Inferior parietal cortex (tissue), 1 donor: ENCODE results near the gene KCNK7.
"Not testable (repeated sequence)": the region's sequence is repeated elsewhere in the genome, so short reads cannot be mapped to it uniquely, and the experiment has no call there.

Experiments used
- DNase-seq: peaks from one replicate; pipeline ENCODE4 v3.0.0-alpha.2; 2016; ENCODE audit errors: extremely low spot score

Gene KCNK7

GRCh38 chr11:65595543-65596281 is at the start of gene KCNK7:
Gene KCNK7, minus strand, starts transcription at chr11:65595800. Its CDS starts 28 bp downstream, at chr11:65595772.
- no peak for DNase-seq

DNA sequence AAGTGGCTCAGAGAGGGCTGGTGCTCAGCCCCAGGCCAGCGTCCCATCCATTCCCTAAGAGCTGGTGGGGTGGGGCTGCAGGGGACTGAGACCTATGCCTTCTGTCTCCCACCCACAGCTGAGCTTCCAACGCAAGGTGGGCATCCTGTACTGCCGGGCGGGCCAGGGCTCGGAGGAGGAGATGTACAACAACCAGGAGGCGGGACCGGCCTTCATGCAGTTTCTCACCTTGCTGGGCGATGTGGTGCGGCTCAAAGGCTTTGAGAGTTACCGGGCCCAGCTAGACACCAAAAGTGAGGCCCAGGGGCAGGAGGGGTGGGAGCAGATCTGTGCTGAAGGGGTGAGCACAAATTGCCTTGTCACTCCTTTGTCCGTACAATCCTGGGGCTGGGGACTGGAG is 49.2 kb upstream of the KCNK7 start:
- DNase-seq = no peak

GRCh38 chr11:65643971-65644370 is 48.4 kb upstream of the KCNK7 start:
- no peak for DNase-seq

DNA sequence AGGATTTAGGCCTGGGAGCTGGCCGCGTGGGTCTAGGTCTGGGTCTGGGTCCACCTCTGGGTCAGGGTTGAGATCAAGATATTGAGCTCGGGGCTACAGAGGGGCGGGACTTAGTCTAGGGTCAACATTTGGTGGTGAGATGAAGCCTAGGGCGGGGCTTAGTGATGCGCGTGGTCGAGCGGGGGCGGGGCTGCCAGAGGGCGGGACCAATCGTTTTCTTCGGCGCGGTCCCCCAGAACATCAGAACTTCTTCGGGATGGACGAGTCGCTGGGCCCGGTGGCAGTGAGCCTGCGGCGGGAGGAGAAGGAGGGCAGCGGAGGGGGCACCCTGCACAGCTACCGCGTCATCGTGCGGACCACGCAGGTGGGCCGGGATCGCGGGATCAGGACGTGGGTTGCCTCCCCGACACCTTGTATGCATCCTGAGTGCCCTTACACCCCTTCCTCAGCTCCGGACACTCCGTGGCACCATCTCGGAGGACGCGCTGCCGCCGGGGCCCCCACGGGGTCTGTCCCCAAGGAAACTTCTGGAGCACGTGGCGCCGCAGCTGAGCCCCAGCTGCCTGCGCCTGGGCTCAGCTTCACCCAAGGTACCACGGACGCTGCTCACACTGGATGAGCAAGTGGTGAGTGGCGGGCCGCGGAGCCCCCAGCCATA is 46.5 kb upstream of the KCNK7 start:
- no peak for DNase-seq

DNA sequence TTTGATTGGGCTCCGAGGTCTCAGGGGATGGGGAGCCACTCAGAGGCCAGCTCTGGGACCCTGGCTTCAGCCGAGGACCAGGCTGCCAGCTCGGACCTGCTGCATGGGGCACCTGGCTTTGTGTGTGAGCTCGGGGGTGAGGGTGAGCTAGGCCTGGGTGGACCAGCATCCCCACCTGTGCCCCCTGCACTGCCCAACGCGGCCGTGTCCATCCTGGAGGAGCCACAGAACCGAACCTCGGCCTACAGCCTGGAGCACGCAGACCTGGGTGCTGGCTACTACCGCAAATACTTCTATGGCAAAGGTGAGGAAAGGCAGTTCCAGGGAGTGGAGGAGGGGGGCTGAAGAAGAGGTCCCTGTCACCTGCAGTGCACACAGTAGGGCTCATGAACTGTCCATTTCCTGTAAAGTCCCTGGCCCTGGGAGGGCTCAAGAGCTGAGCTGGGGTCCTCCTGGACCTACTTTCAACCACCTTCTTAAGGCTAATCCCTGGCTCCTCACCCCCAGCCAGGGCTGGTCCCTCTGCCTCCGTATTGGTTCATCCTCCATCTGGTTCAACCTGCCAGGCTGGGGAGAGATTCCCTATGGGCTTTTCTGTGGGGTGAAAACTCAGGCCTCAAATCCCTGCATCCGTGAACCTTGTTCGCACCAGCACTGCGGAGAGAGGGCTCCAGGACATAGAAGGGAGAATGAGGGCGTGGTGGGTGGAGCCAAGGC is 45.9 kb upstream of the KCNK7 start:
- no peak for DNase-seq

DNA sequence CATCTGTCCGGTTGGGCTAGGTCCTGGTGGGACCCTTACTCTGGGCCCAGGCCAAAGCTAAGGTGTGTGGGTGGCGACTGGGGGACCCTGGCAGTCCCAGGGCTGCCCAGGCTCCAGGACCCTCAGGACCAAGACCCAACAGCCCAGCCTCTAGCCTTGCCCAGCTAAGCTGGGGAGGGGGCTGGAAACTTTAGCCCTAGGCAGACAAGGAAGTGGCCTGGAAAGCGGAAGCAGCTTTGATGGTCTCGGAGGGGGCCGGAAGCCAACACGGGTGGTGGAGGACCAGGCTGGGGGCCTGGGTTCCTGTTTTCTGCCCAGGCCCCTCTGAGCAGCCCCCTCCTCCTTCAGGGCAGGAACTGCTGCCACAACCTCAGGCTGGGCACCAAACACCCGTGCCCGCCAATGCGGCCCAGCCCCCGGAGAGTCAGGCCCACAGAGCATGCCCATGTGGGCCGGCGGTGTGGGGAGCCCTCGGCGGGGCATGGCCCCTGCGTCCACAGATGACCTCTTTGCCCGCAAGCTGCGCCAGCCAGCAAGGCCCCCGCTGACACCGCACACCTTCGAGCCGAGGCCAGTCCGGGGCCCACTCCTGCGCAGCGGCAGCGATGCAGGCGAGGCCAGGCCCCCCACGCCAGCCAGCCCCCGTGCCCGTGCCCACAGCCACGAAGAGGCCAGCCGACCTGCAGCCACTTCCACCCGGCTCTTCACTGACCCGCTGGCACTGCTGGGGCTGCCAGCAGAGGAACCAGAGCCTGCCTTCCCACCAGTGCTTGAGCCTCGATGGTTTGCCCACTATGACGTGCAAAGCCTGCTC is 45.1 kb upstream of the KCNK7 start:
- DNase-seq = no peak

- no peak for DNase-seq
These were observed 44.3 kb upstream of the KCNK7 start for GRCh38 chr11:65639623-65640482.

DNA sequence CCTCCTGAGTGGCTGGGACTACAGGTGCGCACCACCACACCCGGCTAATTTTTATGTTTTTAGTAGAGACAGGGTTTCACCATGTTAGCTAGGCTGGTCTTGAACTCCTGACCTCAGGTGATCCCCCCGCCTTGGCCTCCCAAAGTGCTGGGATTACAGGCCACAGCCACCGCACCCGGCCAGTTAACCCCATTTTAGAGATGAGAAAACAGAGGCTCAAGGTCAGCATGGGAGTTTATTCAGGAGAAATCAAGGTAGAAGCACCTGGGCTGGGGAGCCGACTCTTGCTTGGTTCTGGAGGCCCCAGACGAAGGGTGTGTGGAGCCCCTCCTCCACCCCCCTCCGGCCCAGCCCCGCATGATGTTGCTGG is 43.6 kb upstream of the KCNK7 start:
- DNase-seq = not testable (repeated sequence)

DNA sequence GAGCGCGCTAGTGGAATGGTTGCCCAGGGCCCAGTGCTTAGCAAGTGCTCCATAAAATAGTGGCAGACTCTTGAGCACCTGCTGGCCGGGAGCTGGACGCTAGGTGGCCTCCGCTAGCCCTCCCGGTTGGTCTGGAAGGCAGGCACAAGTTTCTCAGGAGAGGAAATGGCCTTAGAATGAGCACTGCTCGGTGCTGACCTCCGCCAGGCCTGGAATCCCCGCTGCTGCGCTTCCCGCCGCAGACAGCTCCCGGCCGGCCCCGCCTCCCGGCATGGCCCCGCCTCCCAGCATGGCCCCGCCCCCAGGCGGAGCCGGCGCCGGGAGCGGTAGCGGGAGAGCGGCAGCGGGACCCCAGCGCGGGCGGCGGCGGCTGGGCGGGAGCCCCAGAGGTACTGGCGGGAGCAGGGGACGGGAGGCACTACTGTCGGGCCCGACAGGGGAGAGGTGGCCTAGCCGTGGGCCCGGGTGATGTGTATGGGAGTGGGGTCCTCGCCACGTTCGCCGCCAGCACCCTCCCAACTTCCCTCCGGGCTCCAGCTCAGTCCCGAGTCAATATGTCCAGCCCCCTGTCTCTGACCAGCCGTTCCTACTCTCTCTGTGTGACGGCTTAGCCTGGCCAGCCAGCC is 42.3 kb upstream of the KCNK7 start, which contains the start of gene SIPA1:
TSS of gene SIPA1 (plus strand) at position 308 of the 626 bp plus-strand sequence. CDS start 2,821 bp downstream, outside the sequence.
- DNase-seq = peak; percentile 63

DNA sequence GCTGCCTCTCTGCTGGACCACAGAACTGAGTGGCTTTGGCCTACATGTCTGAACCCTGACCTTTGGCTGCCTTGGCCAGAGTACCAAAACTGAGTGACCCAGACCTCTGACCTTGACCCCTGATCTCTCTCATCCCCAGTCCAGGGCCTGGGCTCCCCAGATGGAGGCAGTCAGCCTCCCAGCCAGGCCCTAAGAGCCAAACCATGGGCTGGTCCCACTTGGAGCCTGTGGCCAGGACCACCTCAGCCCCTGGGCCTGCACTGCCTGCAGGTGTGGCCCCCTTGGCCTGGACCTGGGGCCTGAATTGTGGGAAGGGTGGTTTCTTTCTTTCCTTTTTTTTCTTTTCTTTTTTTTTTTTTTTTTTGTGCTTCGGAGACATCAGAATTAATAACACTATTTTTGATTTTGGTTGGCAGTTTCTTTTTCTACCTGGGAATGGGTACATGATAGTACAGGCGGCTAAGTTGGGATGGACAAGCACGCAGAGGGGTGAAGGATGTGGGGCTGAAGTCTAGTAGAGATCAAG is 41.5 kb upstream of the KCNK7 start:
- DNase-seq = no peak

- no peak for DNase-seq
These were observed 40.8 kb upstream of the KCNK7 start for GRCh38 chr11:65636108-65637031.

DNA sequence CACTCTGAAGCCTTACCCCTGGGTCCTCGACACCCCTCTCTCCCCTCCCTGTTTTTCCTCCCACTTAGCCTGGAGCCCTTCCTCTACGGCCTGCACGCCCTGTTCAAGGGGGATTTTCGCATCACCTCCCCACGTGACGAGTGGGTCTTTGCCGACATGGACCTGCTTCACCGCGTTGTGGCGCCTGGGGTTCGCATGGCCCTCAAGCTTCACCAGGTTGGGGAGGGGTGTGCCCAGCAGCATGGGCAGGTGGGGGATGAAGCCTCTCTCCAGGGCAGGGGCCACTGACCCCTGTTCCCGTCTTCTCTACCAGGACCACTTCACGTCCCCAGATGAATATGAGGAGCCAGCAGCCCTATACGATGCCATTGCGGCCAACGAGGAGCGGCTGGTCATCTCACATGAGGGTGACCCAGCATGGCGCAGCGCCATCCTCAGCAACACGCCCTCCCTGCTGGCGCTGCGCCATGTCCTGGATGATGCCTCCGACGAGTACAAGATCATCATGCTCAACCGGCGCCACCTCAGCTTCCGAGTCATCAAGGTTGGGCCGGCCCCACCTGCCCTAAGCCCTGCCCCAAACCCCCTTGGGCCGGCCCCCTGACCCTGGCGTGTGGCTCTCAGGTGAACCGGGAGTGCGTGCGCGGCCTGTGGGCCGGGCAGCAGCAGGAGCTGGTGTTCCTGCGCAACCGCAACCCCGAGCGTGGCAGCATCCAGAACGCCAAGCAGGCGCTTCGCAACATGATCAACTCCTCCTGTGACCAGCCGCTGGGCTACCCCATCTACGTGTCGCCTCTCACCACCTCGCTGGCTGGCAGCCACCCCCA is 39.5 kb upstream of the KCNK7 start:
- no peak for DNase-seq

- no peak for DNase-seq
These were observed 38.8 kb upstream of the KCNK7 start for GRCh38 chr11:65634440-65634839.

DNA sequence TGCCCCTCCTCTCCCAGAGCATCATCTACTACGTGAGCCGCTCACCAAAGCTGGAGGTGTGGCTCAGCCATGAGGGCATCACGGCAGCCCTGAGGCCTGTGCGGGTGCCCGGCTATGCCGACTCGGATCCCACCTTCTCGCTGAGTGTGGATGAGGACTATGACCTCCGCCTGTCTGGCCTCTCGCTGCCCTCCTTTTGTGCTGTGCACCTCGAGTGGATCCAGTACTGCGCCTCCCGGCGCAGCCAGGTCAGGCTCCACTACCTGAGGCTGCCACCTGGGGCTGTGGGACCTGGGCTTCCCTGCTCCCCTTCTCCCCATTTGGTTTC is 38.5 kb upstream of the KCNK7 start:
- DNase-seq = no peak

- no peak for DNase-seq
These were observed 37.9 kb upstream of the KCNK7 start for GRCh38 chr11:65633390-65634108.

DNA sequence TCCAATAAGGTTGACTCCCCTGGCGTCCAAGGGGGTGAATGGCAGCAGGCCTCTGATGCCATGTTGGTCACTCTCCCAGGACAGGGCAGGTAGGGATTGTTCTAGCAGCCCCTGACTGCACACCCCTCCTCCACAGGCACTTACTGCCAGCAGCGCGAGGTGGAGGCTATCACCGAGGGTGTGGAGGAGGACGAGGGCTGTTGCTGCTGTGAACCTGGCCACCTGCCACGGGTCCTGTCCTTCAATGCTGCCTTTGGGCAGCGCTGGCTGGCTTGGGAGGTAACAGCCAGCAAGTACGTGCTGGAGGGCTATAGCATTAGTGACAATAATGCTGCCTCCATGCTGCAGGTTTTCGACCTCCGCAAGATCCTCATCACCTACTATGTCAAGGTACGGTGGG is 34.6 kb upstream of the KCNK7 start:
- no peak for DNase-seq

- DNase-seq = no peak
These were observed 34.0 kb upstream of the KCNK7 start for GRCh38 chr11:65629579-65629978.

DNA sequence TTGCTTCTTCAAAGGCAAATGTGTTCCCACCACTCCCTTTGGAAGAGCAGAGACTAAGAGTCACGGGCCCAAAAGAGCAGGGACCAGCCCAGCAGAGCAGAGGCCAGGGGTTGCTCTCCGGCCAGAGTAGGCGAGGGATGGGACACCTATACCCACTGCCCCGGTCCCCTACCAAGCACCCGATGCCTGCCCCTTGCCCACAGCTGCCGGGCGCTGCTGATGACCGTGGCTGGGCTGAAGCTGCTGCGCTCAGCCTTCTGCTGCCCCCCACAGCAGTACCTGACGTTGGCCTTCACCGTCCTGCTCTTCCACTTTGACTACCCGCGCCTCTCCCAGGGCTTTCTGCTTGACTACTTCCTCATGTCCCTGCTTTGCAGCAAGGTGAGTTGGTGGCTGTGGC is 31.6 kb upstream of the KCNK7 start:
- DNase-seq = no peak
